Stimulated activated naive CD4-positive, alpha-beta T cell treated with Interleukin-2 at 50 U/mL for 16 hours (primary cell): ENCODE data around the gene EYA3.
A peak's percentile ranks its signal among the peaks of the same experiment; 100 is the strongest.
"Not testable (repeated sequence)": the region's sequence is repeated elsewhere in the genome, so short reads cannot be mapped to it uniquely, and the experiment has no call there.

Experiments
- DNase-seq: peaks from one replicate; lab custom pipeline; 2025; lab: John Stamatoyannopoulos, UW

The EYA3 gene

DNA sequence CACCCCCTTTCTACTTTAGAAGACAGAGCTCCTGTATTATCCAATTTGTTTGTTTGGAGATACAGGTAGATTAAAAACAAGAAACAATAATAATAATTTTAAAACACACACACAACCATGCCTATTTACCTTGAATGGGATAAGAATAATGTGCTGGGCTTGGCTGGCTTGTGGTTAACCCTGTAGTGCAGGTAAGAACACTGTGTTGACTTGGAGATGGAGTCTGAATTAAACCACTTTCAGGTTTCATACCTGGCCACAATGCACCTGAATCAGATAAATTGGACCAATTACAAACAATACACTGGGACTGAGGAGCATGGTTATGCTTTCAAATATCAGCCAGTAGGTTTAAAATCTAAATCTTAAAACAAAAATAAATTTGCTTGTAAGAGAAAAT is 60.8 kb downstream of the EYA3 start:
- DNase-seq = no peak

DNA sequence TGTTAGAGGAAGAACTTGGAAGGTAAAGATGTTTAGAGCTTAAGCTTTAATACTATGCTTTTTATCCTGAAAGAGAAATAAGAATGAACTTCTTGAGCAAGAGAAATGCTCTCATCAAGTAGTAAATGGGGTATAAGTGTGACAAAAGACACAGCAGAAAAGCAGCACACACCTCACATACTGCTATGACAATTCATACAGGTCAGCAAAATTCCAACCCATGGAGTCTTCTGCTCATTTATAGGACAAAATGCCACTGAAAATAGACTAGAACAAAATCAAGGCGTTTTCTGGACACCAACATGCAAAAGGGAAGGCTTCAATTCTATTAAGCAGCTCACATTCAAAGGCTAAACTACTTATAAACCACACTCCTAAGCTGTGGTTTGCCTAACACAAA is 61.2 kb downstream of the EYA3 start:
- no peak for DNase-seq

DNA sequence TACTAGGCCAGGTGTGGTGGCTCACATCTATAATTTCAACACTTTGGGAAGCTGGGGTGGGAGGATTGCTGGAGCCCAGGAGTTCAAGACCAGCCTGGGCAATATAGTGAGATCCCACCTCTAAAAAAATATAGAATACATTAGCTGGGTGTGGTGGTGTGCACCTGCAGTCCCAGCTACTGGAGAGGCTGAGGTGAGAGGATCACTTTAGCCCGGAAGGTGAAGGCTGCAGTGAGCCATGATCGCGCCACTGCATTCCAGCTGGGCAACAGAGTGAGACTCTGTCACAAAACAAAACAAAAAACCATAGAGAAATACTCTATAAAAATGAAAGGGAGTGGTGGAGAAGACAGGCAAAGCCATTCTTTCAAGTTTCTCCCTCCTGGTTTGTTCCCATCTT is 62.1 kb downstream of the EYA3 start:
- DNase-seq = no peak

DNA sequence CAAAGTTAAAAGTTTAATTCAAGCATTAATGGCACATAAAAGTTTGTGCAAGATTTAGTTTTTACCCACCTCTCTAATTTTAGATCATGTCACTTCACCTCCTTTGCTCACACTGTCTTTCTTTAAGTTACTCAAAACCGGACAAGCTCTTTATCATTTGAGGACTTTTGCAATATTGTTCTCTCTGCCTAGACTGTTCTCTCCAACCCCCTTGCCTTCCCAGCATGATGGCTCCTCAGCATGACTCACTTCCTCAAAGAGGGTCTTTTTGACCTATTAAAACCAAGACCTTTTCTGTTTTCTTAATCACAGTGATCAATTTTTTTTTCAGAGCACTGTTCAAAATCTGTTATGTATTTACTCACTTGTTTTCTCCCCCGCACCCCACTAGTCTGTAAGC is 67.3 kb downstream of the EYA3 start:
- DNase-seq = no peak

GRCh38 chr1:28010969-28011368 is 77.4 kb downstream of the EYA3 start:
- DNase-seq = no peak

DNA sequence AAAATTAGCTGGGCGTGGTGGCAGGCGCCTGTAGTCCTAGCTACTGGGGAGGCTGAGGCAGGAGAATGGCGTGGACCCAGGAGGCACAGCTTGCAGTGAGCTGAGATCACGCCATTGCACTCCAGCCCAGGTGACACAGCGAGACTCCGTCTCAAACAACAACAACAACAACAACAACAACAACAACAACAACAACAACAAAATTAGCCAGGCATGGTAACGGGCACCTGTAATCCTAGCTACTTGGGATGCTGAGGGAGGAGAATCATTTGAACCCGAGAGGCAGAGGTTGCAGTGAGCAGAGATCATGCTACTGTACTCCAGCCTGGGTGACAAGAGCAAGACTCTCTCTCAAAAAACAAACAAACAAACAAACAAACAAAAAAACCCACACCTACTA is 85.3 kb downstream of the EYA3 start:
- not testable (repeated sequence) for DNase-seq

GRCh38 chr1:28002600-28002999 is 85.8 kb downstream of the EYA3 start:
- DNase-seq = no peak

DNA sequence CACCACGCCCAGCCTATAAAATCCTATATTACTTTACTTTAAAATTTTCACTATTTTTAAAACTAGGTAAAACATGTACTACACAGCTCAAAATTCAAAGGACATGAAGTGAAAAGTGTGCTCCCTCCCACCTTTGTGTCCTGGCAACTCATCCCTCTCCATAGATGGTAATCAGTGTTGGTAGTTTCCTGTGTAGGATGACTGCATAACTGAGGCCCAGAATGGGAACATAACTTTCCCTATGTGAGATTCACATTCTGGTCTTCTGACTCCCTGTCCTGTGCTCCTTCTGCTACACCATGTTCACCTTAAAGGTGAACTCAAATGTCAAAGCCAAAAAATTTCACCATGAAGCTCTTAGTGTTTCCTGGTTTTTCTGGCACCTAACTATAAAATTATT is 89.4 kb downstream of the EYA3 start:
- DNase-seq = no peak

GRCh38 chr1:27994526-27994925 is 93.9 kb downstream of the EYA3 start:
- DNase-seq = not testable (repeated sequence)

DNA sequence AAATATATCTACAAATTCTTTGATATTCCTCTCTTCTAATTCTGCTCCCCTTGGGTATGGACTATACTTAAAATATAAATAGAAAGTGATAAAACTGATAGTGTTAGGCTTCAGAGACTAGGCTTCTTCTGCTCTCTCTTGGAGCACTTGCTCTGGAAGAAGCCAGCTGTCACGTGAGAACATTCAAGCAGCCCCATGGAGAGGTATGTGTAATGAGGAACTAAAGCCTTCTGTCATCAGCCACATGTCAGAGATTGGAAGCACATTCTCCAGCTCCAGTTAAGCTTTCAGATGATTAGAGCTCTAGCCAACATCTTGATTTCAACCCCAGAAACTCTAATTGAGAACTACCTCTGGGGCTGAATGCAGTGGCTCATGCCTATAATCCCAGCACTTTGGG is 94.3 kb downstream of the EYA3 start:
- no peak for DNase-seq

DNA sequence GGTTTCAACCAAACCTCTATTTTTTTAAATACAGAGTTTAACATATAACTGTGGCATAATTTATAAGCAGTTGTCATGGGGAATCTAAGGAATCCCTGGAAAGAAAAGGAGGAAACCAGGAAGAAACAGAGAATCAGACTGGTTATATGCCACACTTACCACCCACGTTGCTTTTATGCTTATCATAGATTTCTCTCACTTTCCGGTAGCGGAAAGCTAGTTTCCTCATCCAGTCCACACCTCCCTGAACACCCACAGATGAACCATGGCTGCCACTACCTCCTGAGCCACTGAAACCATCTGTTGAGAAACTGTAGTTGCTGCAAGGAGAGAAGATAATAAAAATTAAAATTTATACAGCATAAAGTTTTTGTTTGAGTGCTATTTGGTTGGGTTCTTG is 95.2 kb downstream of the EYA3 start:
- DNase-seq = peak; percentile 1

DNA sequence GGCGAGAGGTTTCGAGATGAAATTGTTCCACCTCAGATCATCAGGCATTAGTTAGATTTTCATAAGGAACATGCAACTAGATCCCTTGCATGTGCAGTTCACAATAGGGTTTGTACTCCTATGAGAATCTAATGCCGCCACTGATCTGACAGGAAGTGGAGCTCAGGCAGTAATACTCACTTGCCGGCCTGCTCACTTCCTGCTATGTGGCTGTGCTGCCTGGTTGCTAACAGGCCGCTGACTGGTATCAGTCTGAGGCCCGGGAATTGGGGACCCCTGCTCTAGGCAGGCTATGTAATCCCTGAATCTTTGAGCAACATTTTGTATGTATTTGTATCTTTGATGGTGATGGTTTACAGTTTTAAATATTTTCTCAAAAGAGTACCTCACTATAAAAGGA is 96.1 kb downstream of the EYA3 start:
- peak; percentile 24 for DNase-seq

GRCh38 chr1:27990920-27991537 is 97.4 kb downstream of the EYA3 start:
- DNase-seq = no peak

DNA sequence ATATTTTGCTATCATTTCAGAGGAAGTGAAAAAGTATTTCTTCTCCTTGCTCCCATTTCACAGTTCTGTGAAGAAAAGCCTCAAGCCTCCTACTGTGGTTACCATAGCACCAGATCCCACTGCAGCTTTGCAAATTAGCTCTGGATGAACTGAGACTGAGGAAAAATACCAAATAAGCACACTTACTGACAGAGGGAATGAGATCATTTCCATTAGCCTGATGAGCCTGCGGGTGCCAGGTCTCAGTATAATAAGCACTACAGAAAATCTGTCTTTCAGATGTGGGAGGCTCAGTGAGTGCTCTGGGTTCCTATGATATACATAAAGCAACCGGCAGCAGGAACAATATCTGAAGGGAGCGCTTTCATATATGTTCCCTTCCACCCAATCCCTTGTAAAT is 107.3 kb downstream of the EYA3 start:
- DNase-seq = no peak

- DNase-seq = no peak
Observed at GRCh38 chr1:27980216-27980845, 108.1 kb downstream of the EYA3 start.

DNA sequence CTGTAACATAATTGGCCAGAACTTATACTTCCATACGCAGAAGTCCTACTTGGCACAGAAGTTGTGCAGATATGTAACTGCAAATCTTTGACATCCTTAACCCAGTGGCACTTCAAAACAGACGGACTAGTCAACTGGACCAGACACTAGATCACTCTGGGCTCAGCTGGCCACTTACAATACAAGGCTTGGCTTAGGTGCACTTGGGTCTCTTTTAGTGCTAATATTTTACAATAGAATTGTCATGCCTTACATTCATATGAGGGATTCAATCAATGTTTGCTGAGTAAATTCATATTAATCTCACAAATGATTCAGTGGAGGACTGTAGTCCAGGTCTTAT is 108.6 kb downstream of the EYA3 start:
- DNase-seq = no peak

GRCh38 chr1:27979151-27979858 is 109.1 kb downstream of the EYA3 start:
- no peak for DNase-seq

- no peak for DNase-seq
Observed at GRCh38 chr1:27974417-27974781, 114.0 kb downstream of the EYA3 start.

- no peak for DNase-seq
Observed at GRCh38 chr1:27973771-27974416, 114.5 kb downstream of the EYA3 start.

DNA sequence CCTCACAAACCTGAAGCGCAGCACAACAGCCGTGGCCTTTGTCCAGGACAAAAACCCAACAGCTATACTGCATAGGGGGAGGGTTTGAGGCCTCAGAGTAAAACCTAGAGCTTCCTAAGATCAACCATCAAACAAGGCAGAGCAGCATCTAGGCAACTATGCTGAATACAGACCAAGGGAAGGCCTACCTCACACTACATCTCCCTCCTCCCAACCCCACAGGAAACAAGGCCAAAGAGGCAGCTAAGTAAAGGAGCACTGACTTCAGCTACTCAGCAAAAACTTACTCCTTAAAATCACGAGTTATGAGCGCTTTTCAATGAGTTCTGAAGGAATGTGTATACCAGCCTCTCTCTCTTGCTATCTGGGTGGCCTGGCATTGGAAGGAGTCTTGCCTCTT is 116.3 kb downstream of the EYA3 start:
- no peak for DNase-seq

- DNase-seq = no peak
Observed at GRCh38 chr1:27971674-27972073, 116.7 kb downstream of the EYA3 start.

DNA sequence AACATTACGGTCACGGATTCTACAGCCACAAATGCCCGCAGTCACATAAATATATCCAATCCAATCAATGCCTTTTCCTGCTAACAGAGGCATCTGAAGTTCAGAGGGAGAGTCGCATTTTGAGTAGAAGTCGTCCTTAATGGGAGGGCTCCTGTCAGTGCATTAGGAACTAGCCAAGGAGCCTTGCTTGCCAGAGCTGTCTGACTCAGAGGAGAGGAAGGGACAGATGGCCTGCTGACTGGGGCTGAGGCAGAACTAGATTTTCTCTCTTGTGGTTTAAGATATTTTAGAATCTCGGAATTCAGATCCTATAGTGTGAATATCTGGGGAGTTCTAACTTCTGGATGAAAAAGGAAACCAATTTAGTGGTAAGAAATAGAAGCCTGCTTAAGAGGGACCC is 118.0 kb downstream of the EYA3 start:
- no peak for DNase-seq

DNA sequence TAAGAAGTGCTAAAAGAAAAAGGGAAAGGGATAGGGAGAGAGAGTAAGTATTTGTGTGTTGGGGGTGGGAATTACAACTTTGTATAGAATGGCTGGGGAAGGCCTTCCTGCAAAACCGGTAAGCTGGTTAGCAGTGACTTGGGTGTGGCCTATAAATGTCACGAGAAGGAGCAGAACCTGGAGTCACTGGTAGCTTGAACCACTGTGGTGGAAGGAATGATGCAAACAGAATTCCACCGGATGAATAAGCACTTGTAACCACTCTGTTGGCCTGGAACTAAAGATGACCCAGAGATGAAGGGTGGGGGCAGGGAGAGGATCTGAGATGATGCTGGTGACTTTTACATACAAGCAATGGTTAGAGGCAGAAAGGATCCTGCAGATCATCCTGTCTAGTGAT is 119.7 kb downstream of the EYA3 start:
- DNase-seq = no peak
